ENCODE data around the gene ANO1. TPM values are rescaled to one million over a fixed set of nuclear protein-coding genes. Genes with fewer than 3 reads are reported as not detected.

Gene ANO1
- total RNA-seq, 1 donor from 2014 or later, result 0.05 TPM

DNA sequence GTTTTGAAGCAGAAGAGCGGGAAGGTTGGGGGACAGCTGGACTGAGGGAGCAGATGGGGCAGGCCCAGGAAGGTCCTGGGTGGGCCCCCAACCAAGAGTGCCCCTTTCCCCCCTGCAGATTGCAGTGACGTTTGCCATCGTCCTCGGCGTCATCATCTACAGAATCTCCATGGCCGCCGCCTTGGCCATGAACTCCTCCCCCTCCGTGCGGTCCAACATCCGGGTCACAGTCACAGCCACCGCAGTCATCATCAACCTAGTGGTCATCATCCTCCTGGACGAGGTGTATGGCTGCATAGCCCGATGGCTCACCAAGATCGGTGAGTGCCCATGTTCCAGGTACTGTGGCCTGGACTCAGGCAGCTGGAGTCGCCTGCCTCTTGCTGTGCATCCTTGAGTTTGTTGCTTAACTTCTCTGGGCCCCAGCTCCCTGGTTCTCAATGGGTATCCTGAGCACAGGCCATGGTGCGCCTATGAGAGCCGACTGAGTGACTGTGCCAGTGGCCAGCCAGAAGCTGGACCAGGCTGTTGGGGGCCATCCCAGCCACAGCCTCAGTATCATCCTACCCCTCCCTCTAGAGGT lies 83.0 kb downstream of the ANO1 start:
- no peak for DNase-seq (ENCODE audit: low read depth)

GRCh38 chr11:70164705-70165104 lies 86.6 kb downstream of the ANO1 start:
- DNase-seq (ENCODE audit: low read depth), result no peak

DNA sequence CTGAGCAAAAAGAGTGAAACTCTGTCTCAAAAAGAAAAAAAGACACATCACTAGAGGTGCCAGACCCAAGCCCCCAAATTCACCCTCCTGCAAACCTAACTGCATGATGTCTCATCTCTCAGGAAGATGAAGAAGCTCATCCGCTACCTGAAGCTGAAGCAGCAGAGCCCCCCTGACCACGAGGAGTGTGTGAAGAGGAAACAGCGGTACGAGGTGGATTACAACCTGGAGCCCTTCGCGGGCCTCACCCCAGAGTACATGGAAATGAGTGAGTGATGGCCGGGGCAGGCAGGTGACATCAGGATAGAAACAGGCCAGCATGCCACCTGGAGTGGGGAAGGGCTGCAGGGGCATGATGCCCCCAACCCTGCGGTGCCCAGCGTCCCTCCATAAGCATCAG lies 89.0 kb downstream of the ANO1 start:
- DNase-seq (ENCODE audit: low read depth), result no peak

GRCh38 chr11:70167723-70168404 lies 89.7 kb downstream of the ANO1 start:
- DNase-seq (ENCODE audit: low read depth), result no peak

GRCh38 chr11:70168405-70168754 lies 90.3 kb downstream of the ANO1 start:
- DNase-seq (ENCODE audit: low read depth), result no peak

- no peak for DNase-seq (ENCODE audit: low read depth)
Measured at GRCh38 chr11:70169127-70169526, 91.0 kb downstream of the ANO1 start.

GRCh38 chr11:70169632-70170031 lies 91.5 kb downstream of the ANO1 start:
- DNase-seq (ENCODE audit: low read depth), result no peak

GRCh38 chr11:70170596-70171210 lies 92.6 kb downstream of the ANO1 start:
- DNase-seq (ENCODE audit: low read depth), result no peak

- no peak for DNase-seq (ENCODE audit: low read depth)
Measured at GRCh38 chr11:70173018-70173417, 94.9 kb downstream of the ANO1 start.

GRCh38 chr11:70174547-70175235 lies 96.6 kb downstream of the ANO1 start:
- DNase-seq (ENCODE audit: low read depth), result no peak

- DNase-seq (ENCODE audit: low read depth), result no peak
Measured at GRCh38 chr11:70175236-70175698, 97.2 kb downstream of the ANO1 start.

DNA sequence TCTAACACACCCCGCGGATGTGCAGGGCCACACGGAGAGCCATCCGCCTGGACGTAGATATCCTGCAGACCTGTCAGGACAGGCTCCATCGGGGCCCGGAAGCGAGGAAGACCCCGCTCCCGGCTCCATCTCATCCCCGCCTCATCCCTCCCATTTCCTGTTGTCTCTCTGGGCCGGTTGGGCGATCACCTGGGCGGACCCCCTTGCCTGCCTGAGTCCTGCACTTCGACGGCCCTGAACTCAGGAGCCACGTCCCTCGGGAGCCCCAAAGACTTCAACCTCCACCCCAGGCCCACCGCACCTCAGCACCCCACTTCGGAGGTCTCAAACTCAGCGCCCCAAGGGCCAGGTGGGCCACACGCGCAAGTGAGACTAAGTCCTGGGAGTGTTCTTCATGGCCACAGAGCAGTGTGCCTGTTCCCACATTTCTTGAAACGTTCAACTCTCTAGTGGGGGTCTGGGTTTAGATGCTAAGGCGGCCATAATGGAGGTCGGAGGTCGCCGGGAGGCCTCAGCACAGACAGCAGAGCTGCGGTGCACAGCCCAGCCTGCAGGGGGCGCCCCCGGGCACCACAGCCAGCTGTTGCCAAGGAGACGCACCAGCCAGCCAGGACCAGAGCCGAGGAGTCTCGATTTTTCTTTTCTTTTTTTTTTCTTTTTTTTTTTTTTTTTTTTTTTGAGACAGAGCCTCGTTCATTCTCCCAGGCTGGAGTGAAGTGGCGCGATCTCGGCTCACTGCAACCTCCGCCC lies 99.0 kb downstream of the ANO1 start:
- no peak for DNase-seq (ENCODE audit: low read depth)

- no peak for DNase-seq (ENCODE audit: low read depth)
Measured at GRCh38 chr11:70180906-70181305, 102.8 kb downstream of the ANO1 start.

DNA sequence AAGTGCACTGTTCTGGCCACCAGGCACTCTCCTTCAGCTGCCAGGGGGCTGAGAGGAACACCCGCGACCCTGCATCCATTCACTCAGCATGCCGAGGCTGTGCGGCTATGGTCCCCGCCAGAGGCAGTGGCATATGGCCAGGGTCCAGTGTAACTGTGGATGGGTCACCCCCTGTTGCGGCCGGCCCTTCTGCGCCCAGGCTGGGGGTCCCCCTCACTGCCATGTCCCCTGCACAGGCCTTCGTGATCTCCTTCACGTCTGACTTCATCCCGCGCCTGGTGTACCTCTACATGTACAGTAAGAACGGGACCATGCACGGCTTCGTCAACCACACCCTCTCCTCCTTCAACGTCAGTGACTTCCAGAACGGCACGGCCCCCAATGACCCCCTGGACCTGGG lies 104.1 kb downstream of the ANO1 start:
- DNase-seq (ENCODE audit: low read depth), result no peak

DNA sequence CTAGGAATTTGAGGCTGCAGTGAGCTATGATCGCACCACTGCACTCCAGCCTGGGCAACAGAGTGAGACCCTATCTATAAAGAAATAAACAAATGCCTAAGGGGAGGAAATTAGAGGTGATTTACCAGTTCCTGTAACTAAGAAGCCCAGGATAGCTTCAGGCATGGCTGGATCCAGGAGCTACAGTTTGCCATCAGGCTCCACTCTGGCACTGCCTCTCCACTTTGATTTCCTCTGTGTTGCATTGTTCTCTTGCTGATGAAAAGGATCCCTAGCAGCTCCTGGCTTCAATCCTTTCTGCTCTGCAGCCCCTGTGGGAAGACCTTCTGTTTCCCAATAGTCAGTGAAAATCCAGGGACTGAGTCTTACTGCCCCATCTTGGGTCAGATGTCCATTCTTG lies 104.9 kb downstream of the ANO1 start:
- no peak for DNase-seq (ENCODE audit: low read depth)

GRCh38 chr11:70183483-70184176 lies 105.5 kb downstream of the ANO1 start:
- no peak for DNase-seq (ENCODE audit: low read depth)

- DNase-seq (ENCODE audit: low read depth), result no peak
Measured at GRCh38 chr11:70184396-70184795, 106.3 kb downstream of the ANO1 start.

- no peak for DNase-seq (ENCODE audit: low read depth)
Measured at GRCh38 chr11:70185348-70186055, 107.4 kb downstream of the ANO1 start.

- DNase-seq (ENCODE audit: low read depth), result no peak
Measured at GRCh38 chr11:70186420-70186819, 108.3 kb downstream of the ANO1 start.

GRCh38 chr11:70186936-70187335 lies 108.8 kb downstream of the ANO1 start:
- no peak for DNase-seq (ENCODE audit: low read depth)

DNA sequence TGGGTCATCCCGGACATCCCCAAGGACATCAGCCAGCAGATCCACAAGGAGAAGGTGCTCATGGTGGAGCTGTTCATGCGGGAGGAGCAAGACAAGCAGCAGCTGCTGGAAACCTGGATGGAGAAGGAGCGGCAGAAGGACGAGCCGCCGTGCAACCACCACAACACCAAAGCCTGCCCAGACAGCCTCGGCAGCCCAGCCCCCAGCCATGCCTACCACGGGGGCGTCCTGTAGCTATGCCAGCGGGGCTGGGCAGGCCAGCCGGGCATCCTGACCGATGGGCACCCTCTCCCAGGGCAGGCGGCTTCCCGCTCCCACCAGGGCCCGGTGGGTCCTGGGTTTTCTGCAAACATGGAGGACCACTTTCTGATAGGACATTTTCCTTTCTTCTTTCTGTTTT lies 109.7 kb downstream of the ANO1 start:
- no peak for DNase-seq (ENCODE audit: low read depth)

Measured in renal cortical epithelial cell (primary cell).